Activated CD8-positive, alpha-beta memory T cell treated with anti-CD3 and anti-CD28 coated beads, Interleukin-2, amount 50 U/mL, for 1 hour (primary cell): ENCODE measurements around the gene SALL2.

Source experiments
- DNase-seq: peaks from one replicate; pipeline ENCODE4 v3.0.0-alpha.2; 2020; ENCODE audit errors: extremely low read depth

SALL2 gene

GRCh38 chr14:21494902-21495762, 31.0 kb downstream of the SALL2 start:
- no peak for DNase-seq

- no peak for DNase-seq
Observed at GRCh38 chr14:21486640-21487087, 39.5 kb downstream of the SALL2 start.

DNA sequence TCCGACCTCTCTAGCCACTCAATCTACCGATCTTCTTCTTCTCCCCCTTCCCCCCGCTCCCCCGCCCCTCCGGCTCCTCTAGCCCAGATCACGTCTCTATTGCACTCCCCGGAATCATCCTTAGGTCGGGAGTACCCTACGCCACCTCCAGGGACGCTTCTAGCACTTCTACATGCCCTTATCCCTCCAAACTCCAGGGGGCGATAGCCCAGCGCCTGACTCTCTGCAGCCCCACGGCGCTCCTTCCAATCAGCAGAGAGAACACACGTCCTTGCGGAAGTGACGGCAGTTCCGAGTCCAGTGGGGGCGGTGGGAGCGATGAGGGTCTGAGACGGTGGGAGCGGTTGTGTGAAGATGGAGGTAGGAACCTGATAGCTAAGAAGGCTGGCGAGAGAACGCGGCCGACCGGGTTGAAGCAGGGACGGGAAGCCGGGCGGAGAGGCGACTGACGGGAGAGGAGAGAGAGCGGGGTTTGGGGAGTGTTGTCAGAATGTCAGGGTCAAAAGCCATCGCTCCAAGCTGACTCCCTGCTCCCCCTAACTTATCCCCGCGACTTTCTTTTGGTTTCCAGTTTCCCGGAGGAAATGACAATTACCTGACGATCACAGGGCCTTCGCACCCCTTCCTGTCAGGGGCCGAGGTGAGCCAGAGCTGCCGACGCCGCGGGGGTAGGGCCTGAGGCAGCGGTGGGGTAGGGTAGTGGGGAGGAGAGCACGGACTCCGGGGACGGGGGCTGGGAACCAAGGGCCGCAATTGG, 49.0 kb downstream of the SALL2 start, which contains the start of the genes RAB2B and TOX4:
TSS of gene RAB2B (minus strand) at position 35 of the 757 bp plus-strand sequence. CDS start 87 bp downstream, outside the sequence.
TSS of gene TOX4 (plus strand) at position 271 of the 757 bp plus-strand sequence. CDS start at position 355, 84 bp downstream.
- DNase-seq = peak; percentile 88

DNA sequence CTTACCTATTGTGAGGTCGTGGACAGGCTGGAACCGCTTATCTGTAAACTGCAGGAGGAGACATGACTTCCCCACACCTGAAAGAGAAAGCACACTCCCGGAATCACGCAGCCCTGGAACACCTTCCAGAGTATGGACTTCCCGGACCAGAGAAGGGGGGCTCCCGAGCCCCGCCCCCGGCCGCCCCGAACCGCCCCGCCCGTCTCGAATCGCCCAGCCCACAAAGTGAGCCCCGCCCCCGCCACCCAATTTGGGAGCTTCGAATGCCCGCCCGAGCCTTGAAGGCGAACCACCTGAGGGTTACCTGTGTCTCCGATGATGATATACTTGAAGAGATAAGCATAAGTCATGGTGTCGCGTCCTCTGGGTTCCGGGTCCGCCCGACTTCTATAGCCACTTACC, 49.6 kb downstream of the SALL2 start:
- no peak for DNase-seq

- DNase-seq = no peak
Observed at GRCh38 chr14:21475767-21476522, 50.2 kb downstream of the SALL2 start.
